GM23338 (cell line): Measurements from ENCODE around the gene IGDCC3.

Experiments
- POLR2AphosphoS5 ChIP-seq: IDR thresholded peaks from 2 replicates; pipeline ENCODE4 v1.6.1; 2016; ENCODE audit warnings: antibody characterized with exemption, low read depth
- TF ChIP-seq, protein P1 (sequence below), 2 experiments: fragments of 200-600 bp in 1 of 2; sonication (generic) in 1 of 2; conservative IDR thresholded peaks; 2 replicates each; pipeline versions ENCODE4 v1.5.1 to v1.6.1; 2016 to 2017; ENCODE audit warnings: antibody characterized with exemption in 2 of 2, low read depth in 2 of 2, mild to moderate bottlenecking in 2 of 2, moderate library complexity in 1 of 2
- TF ChIP-seq, protein P2 (sequence below): IDR thresholded peaks from one replicate; pipeline ENCODE4 v1.6.1; 2018; ENCODE audit warnings: antibody characterized with exemption; ENCODE audit not compliant: unreplicated experiment

DNA sequence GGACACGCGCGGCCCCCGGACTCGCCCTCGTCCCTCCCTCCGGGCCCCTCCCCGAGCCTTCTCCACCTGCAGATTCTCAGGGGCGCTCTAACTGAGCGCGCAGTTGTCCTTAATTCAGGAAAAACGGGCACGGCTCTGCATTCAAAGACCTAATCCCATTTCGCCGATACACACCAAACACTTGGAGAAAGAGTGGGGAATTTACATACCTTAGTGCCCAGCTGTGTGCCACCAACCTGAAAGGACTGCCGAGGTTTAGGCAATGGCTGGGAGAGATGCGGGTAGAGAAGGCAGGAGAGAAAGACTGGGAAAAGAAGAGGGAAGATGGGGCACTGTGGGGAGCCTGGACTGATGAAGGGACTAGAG is 21.8 kb downstream of the IGDCC3 start:
- TF ChIP-seq, protein P1, sequence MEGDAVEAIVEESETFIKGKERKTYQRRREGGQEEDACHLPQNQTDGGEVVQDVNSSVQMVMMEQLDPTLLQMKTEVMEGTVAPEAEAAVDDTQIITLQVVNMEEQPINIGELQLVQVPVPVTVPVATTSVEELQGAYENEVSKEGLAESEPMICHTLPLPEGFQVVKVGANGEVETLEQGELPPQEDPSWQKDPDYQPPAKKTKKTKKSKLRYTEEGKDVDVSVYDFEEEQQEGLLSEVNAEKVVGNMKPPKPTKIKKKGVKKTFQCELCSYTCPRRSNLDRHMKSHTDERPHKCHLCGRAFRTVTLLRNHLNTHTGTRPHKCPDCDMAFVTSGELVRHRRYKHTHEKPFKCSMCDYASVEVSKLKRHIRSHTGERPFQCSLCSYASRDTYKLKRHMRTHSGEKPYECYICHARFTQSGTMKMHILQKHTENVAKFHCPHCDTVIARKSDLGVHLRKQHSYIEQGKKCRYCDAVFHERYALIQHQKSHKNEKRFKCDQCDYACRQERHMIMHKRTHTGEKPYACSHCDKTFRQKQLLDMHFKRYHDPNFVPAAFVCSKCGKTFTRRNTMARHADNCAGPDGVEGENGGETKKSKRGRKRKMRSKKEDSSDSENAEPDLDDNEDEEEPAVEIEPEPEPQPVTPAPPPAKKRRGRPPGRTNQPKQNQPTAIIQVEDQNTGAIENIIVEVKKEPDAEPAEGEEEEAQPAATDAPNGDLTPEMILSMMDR (conservative IDR thresholded peaks at IDR 0.05; ENCODE audit: low read depth in 2 of 2) = no peak
- TF ChIP-seq POLR2AphosphoS5 = no peak
- TF ChIP-seq, protein P2, sequence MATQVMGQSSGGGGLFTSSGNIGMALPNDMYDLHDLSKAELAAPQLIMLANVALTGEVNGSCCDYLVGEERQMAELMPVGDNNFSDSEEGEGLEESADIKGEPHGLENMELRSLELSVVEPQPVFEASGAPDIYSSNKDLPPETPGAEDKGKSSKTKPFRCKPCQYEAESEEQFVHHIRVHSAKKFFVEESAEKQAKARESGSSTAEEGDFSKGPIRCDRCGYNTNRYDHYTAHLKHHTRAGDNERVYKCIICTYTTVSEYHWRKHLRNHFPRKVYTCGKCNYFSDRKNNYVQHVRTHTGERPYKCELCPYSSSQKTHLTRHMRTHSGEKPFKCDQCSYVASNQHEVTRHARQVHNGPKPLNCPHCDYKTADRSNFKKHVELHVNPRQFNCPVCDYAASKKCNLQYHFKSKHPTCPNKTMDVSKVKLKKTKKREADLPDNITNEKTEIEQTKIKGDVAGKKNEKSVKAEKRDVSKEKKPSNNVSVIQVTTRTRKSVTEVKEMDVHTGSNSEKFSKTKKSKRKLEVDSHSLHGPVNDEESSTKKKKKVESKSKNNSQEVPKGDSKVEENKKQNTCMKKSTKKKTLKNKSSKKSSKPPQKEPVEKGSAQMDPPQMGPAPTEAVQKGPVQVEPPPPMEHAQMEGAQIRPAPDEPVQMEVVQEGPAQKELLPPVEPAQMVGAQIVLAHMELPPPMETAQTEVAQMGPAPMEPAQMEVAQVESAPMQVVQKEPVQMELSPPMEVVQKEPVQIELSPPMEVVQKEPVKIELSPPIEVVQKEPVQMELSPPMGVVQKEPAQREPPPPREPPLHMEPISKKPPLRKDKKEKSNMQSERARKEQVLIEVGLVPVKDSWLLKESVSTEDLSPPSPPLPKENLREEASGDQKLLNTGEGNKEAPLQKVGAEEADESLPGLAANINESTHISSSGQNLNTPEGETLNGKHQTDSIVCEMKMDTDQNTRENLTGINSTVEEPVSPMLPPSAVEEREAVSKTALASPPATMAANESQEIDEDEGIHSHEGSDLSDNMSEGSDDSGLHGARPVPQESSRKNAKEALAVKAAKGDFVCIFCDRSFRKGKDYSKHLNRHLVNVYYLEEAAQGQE = no peak
